Activated CD4-positive, alpha-beta T cell treated with anti-CD3 and anti-CD28 coated beads, Interleukin-10, Interleukin-2, amounts not matched to agents 100 ng/mL and 50 ng/mL, durations not matched to agents 16 hours and 8 hours (primary cell): ENCODE measurements around the gene TMEM164.
"Not testable (repeated sequence)": the region's sequence is repeated elsewhere in the genome, so short reads cannot be mapped to it uniquely, and the experiment has no call there.

ENCODE experiments used
- DNase-seq: peaks from one replicate; pipeline ENCODE4 v3.0.0-alpha.2; 2020

The TMEM164 gene

DNA sequence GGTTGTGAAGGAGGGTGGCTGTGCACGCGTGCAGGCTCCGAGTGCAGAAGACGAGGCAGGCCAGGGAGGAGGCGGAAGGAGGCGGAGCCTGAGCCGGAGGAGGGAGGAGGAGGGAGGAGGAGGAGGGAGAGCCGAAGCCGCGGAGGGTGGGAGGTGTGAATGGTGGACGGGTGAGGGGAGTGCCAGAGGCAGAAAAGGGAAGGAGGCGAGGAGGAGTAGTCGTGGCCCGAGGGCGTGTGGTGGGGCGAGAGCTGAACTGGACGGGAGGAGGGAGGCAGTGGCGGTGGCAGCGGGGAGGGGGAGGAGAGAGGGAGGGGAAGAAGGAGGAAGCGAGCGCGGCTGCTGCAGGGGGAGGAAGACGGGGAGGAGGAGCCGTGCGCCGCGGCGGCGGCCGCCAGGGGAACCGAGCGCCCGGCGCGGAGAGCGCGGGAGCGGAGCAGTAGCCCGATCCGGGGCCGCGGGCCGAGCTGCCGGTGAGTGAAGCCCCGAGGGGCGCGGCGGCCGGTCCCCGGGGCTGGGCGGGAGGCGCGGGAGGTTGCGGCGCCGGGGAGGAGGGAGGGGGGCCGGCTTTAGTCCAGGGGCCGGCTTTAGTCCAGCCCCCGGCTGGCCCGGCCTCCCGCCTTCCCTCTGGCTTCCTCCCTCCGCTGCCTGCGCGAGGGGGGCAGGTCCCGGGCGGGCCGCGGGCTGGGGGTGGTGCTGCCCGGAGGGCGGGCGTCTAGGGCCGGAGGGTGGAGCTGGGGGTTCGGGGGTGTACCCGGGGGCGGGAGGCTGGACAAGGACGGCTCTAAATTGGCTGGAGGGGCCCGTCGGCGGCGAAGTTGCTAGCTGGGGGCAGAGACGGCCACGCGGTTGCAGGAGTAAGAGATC, at the start of gene TMEM164:
TSS of gene TMEM164 (plus strand) at position 815 of the 867 bp plus-strand sequence. CDS start 661 bp downstream, outside the sequence.
- DNase-seq, result peak; percentile 89

DNA sequence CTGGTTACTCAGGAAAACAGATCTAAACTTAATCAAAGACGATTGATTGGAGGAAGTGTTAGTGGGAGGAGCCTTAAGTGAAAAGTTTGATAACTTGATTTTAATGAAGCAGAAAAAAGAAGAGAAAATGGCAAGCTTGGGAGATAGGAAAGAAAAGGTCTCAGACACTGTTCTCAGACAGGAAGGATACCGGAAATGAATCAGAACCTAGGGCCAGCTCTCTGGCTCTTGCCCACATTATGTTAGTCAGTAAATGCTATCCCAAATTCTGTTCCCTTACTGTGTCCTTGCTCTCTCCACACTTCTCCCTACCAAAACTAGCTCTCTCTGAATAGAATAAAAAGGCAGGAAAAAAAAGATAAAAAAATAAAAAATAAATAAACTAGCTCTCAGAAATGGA, 48.6 kb upstream of the TMEM164 start:
- no peak for DNase-seq

DNA sequence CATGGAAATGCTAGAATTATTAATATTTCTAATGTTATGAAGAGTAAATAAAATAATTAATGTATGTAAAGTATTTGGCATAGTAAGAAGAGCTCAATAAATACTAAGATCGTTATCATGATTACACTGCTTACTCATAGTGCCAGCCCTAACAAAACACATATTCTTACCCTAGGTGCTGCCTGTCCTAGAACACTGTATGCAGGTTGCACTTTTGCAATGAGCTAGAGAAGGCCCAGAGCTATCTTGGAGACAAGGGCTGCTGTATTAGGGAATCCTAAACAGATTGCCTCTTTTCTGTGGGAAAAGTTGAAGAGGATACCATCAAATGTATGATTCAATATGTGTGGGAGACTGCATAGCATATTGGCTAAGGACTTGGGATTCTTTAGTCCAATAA, 48.0 kb upstream of the TMEM164 start:
- DNase-seq, result no peak

DNA sequence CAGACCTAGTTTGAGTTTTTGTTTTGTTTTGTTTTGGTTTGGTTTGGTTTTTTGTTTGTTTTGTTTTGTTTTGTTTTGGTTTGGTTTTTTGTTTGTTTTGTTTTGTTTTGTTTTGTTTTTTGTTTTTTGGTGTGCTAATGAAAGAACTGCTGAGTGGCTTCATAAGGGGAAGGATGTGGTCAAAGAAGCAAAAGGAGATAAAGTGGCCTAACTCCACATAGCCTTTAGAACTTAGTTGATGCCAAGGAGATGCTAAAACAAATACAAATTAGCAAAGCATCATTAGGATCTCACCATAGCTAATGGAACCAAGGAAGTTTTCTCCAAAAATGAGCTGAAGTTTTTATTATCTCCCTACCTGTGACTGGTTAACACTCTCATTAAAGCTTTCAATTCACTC, 44.6 kb upstream of the TMEM164 start:
- no peak for DNase-seq

DNA sequence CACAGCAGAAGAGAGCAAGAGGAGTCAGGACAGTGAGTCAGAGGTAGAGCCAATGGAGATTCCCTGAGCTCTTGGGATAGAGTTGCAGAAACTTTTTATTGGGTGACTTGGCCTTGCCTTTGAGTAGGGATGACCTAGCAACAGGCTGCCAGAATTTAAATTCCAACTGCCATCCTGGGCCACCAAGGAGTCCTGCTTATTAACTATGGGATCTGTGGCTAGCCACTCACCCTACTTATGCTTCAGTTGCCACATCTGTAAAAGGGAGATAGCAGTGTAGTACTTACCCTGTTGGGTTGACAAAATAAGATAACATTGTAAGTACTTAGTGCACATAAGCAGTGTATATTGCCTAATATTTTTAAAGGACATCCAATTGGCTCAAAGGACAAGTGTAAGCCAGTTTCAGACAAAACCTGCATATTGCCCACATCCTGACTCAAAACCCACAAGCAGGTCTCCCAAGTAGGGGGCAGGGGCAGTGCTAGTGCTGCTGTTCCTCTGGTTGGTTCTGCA, 43.5 kb upstream of the TMEM164 start:
- peak; percentile 12 for DNase-seq

DNA sequence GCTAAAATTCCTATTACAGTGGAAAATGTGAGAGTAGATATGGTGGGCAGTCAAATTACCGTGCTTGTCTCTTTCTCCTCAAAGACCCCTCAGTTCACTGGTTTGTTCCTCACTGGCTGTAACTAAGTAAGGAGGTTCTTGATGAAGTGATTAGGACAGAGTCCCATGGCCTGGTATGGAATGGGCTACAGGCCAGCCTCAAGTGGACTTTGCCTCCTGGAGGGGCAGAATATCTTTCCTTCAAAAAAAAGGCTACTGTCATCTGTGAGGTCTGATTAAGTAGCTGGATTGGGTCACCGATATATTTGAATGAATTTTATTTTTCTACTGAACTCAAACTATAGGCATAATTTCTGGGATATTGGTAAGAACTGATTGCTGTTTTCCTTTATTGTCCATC, 38.5 kb upstream of the TMEM164 start:
- no peak for DNase-seq

DNA sequence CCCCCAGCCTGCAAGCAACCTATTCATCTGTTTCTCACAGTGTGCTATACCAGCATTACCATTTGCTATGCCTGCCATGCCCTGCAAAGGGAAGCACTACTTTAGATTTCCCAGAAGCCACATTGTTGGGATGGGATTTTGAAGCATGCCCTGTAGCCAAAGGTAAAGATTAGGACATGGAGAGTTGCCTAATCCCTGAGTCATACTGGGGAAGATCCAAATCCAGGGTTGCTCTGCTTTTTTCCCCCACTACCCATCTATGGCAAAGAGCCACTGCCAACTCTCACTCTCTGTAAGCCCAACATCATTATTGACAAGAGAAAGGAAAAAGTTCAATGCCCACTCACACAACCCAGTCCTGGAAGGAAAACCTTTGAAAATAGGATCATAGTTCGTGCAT, 36.7 kb upstream of the TMEM164 start:
- DNase-seq, result no peak

DNA sequence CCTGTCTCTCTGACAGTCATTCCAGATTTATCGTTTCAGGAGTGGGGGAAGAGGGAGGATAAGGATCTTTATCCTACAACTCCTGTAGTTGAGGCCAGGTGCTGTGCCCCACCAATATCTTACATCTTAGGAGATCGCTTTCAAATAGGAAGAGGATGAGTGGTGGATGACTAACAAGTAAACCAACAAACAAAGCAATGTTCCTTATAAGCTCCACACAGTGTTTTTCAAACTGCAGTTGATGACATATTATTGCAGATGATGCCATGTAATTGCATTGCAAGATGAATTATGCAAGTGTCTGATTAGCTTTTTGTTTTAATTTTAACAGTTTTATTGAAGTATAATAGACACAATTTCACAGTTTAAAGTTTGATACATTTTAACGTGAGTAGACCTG, 35.8 kb upstream of the TMEM164 start:
- DNase-seq, result no peak

DNA sequence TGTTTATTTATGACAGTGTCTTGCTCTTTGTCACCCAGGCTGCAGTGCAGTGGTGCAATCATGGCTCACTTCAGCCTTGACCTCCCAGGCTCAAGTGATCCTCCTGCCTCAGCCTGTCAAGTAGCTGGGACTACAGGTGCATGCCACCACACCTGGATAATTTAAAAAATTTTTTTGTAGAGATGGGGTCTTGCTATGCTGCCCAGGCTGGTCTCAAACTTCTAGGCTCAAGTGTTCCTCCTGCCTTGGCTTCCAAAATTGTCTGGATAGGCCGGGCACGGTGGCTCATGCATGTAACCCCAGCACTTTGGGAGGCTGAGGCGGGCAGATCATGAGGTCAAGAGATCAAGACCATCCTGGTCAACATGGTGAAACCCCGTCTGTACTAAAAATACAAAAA, 32.1 kb upstream of the TMEM164 start:
- not testable (repeated sequence) for DNase-seq

DNA sequence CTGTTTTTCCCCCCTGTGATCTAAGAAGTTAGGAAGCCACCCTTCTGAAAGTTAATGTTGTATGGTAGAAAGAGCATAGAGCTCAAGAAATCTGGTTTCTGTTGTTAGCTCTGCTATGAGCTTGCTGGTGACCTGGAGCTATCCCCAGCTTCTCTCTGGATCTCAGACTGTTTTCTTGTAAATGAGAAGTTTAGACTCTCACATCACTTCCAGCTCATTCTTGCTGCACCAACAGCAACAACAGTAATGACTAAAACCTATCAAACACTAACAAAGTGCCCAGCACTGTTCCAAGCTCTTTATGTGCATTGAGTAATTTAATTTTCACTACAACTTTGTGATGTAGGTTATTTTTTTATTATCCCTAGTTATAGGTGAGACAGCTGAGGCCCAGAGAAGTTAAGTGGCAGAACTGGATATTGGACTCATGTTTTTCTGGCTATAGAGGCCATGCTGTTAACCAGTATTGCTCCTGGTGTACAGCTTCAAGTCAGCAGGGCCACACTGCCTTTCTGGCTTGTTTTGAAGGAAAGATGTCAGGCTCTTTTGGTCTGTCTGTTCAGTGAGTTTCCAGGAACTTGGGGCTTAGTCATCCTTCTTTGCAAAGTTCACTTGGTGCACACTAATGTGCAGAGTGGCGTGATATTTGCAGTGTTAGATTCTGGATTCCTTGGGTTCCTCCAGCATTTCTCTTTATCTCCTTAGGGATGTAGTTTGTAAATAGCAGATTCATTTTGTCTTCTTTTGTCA, 27.8 kb upstream of the TMEM164 start:
- peak; percentile 60 for DNase-seq

DNA sequence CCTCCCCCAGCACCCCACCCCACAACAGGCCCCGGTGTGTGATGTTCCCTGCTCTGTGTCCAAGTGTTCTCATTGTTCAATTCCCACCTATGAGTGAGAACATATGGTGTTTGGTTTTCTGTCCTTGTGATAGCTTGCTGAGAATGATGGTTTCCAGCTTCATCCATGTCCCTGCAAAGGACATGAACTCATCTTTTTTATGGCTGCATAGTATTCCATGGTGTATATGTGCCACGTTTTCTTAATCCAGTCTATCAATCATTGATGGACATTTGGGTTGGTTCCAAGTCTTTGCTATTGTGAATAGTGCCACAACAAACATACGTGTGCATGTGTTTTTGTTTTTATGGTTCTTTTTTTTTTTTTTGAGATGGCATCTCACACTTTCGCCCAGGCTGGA, 17.7 kb upstream of the TMEM164 start:
- not testable (repeated sequence) for DNase-seq

DNA sequence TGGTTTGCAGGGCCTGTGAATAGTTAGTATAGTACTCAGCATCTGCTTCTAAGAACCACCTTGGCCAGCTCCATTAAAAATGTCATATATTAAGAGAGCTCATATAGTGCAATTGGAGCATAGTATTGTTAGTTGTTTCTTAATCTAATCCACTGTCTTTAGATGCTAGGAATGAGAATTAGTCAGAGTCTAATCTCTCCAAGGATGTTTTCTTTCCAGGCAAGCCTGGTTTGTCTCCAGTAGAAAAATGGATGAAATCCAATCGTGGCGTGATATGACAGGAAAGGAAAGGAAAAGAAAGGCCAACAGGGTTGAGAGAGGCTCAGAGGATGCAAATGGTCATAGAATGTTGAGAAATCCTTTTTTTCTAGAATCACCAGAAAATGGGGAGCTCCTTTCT, 15.0 kb upstream of the TMEM164 start:
- DNase-seq, result no peak

DNA sequence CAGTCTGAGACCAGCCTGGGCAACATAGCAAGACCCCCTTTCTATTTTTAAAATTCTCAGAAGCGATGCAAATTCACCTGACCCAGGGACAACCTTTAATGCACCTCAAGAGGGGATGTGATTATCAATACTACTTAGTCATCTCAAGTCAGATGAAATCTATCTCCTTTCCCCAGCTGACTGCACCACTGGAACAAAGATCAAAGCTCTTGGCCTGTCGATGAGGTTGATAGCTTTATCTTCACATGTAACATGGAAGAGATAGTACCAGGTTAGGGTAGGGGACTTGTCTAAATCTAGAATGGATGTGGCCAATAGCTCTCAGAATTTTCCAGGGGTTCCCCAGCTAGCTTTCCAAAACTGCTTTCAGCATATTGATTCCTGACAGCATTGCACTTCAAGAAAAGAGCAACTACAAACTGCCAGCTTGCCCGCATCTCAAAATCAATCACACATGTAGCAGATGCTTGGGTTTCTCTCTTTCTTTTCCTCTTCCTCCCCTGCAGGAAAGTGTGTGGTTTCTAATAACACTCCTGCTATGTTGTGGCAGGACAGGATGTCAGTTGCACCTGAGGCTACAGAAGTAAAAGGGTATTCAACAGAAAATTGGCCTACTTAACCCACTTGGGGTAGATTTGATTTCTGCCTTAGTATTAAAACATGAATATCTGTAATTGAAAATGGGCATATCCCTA, 12.2 kb upstream of the TMEM164 start:
- peak; percentile 65 for DNase-seq

DNA sequence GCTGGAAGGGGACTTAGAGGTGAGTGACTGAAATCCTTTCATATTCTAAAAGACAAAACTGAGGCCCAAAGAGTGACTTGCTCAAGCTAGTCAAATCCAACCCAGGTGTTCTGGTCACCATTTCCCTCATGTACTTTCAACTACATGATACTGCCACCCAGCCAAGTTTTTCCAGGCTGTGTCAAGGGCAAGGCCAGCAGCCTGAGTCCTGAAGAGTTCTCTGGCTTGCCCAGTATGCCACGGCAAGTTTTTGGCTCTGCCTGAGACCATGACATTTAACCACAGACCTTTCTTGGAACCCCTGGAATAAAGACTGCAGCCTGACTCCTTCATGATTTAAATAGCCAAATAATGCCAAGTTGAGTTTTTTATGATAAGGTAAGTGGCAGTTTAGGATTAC, 10.7 kb upstream of the TMEM164 start:
- no peak for DNase-seq

DNA sequence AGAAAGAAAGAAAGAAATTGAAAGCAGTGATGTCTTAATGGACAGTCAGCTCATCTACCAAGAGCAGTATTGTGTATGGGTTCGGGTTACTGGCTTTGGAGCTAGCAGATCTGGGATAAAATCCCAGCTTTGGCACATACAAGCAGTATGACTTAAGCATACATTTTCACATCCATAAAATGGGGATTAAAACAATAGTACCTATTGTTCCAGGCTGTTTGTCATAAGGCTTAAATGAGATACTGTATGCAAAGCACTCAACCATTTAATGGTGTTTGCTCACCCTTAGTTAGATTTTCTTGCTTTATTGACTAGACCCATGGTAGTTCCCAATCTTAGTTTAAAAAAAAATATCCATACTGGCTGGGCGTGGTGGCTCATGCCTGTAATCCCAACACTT, 7.8 kb upstream of the TMEM164 start:
- no peak for DNase-seq

DNA sequence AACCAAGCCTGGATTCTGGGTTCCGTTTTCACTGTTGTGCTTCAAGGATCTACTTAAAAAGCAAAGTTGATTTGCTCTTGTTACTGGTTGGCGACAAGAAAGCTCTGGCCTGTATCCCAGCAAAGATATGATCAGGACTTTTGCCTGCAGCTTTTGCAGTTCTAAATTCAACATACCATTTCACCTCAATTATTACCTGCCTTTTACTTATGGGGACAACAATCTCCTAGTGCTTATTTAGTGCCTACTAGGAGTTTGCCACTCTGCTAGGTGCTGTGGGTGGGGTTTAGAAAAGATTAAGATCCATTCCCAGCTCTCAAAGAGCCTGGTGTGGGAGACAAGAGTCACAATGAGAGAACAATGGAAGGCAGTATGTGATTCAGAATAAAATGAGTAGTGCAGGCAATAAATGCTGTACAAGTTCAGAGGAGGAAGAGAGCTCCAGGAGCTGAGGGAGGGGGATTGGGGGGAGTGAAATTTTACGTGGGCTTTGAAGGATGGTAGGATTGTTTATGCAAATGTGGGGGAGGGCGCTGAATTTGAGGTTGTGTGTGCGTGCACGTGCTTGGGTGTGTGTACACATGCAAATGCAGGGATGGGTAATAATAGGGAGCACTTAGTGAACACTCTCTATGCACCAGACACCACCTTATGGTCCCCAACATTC, 5.0 kb upstream of the TMEM164 start:
- no peak for DNase-seq

DNA sequence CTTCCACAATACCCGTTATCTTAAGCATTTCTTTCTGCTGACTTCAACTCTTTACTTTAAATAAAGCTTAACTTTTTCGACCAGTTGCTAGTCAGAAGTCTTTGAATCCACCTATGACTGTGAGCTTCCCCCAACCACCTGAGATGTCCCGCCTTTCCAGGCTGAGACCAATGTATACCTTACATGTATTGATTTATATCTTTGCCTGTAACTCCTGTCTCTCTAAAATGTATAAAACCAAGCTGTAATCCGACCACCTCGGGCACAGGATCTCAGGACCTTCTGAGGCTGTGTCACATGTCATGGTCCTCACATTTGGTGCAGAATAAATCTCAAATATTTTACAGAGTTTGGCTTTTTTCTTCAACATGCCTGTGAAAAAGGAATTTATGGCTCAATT, 2.9 kb upstream of the TMEM164 start:
- no peak for DNase-seq

DNA sequence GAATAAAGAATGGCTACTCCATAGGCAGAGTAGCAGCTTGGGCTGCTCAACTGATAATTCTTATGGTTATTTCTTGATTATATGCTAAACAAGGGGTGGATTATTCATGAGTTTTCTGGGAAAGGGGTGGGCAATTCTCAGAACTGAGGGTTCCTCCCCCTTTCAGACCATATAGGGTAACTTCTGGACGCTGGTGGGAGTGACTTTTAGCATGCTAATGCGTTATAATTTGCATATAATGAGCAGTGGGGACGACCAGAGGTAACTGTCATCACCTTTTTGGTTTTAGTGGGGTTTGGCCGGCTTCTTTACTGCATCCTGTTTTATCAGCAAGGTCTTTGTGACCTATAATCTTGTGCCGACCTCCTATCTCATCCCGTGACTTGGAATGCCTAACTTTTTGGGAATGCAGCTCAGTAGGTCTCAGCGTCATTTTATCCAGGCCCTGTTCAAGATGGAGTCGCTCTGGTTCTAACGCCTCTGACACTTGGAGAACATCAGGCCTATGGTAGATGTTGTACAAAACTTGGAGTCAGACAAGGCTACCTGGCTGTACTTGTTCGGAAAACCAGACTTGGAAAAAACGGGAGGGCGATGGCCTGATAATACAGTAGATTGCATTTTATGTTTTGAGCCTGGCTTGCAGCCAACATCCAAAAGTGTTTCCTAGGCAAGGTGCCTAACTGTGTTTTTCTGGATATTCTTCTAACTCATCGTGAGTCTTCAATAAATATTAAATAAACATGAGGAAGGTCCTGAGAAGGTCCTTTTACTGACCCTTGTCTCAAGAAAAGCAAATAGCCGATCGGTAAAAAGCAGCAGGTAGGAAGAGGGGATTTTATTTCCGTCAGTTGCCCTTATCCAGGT, 1.8 kb upstream of the TMEM164 start:
- no peak for DNase-seq

DNA sequence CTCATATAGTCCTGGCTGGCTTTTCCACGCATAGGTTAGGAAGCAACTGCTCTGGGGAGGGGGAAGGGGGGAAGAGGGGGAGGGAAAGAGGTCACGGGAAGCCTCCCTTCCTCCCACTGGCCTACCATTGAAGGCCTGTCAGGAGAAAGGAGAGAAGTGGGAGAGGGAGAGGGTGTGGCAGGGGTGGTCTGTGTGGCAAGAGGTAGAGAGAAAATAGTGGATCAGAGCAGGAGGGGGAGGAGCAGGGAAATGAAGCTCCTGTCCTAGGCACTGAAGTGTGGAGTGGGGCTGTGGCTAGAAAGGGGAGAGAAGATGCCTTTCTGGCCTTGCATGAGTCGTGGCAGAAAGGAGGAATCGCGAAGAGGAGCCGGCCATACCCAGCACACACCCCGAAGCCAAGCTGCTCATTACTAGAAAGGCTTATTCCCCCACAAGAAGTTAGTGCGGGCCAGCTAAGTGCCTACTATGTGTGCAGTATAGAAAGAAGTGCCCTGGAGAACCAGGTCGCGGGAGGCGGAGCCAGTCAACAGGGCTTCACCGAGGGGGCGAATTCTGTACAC, 1.1 kb upstream of the TMEM164 start:
- DNase-seq, result no peak

DNA sequence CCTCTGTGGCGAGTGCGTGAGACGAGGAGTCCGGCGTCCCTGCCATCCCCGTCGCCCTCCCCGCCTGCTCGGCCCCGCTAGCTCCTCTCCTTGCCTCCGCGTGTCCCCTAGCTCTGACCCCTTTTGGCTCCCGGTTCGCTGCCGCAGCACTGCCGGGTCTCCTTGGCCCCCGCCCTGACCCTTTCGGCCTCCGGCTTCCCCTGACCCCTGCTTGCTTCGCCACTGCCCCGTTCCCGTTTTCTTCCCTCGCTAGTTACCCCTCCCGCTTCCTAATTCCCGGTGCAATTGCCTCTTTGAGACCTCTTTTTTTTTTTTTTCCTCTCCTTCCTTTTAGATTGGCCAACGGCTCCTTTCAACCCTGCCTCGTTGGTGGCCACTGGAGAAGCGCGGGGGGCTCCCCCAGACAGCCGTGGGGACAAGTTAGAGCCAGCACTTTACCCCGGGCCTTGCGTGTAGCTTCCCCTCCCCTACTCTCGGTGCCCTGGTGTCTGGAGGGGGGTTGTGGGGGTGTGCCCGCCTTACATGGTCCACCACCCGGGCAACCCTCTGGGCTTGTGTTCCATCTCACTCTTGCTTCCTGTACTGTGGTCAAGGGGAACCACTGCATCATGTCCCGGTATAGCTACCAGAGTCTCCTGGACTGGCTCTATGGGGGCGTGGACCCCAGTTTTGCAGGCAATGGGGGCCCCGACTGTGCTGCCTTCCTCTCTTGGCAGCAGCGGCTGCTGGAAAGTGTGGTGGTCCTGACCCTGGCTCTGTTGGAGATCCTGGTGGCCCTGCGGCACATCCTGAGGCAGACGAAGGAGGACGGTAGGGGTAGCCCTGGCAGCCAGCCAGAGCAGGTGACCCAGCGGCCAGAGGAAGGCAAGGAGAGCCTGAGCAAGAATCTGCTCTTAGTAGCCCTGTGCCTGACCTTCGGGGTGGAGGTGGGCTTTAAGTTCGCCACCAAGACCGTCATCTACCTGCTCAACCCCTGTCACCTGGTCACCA, 548 bp downstream of the TMEM164 start:
- DNase-seq, result peak; percentile 11
